ENCODE measurements around the gene SNX5. TPM values are rescaled to one million over a fixed set of nuclear protein-coding genes. Genes with fewer than 3 reads are reported as not detected.

Gene SNX5
- total and polyA plus RNA-seq, 4 experiments from 2014 or later = 81.5 to 96.5 (median 88.9) TPM

Other genes with a start within 250 kb of the SNX5 start
- gene MGME1, start 224 bp upstream of the SNX5 start, total RNA-seq = 10 to 100 TPM; 15.4 to 16.5 TPM
- gene MGME1, start 224 bp upstream of the SNX5 start, polyA plus RNA-seq = 10 to 100 TPM in 1 of 2 donors, 1 to 10 TPM in 1; 7.4 to 17.0 TPM
- gene OVOL2, start 89.1 kb upstream of the SNX5 start, total RNA-seq = not detected
- not detected for gene OVOL2, start 89.1 kb upstream of the SNX5 start, polyA plus RNA-seq
- 10 to 100 TPM; 22.4 to 24.0 TPM for gene KAT14, start 169.1 kb upstream of the SNX5 start, total RNA-seq
- 10 to 100 TPM; 14.7 to 18.1 TPM for gene KAT14, start 169.1 kb upstream of the SNX5 start, polyA plus RNA-seq
- 10 to 100 TPM; 14.1 to 15.0 TPM for gene PET117, start 169.1 kb upstream of the SNX5 start, total RNA-seq
- 10 to 100 TPM; 23.9 to 40.9 TPM for gene PET117, start 169.1 kb upstream of the SNX5 start, polyA plus RNA-seq

All from CD4-positive, alpha-beta memory T cell (primary cell).